Measurements from ENCODE around the gene DAAM1.

Gene DAAM1

DNA sequence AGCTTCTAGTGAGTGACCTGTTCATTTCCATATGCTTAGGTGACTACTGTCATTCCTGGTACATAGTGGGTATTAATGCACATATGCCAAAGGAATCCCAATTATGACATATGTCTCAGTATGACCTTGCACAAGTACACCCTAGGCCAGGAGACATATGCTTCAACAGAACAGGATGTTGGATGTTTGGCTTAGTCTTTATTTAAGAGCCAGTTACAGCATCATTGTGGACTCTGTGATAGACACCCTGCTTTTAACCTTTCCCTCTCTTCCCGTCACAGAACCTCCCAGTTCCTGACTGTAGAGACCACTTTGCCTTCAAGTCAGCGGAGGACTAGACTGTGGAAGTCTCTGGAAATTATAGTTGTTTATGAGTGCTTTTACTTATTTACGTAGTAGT lies 72.9 kb downstream of the DAAM1 start:
- TF ChIP-seq, protein P1, sequence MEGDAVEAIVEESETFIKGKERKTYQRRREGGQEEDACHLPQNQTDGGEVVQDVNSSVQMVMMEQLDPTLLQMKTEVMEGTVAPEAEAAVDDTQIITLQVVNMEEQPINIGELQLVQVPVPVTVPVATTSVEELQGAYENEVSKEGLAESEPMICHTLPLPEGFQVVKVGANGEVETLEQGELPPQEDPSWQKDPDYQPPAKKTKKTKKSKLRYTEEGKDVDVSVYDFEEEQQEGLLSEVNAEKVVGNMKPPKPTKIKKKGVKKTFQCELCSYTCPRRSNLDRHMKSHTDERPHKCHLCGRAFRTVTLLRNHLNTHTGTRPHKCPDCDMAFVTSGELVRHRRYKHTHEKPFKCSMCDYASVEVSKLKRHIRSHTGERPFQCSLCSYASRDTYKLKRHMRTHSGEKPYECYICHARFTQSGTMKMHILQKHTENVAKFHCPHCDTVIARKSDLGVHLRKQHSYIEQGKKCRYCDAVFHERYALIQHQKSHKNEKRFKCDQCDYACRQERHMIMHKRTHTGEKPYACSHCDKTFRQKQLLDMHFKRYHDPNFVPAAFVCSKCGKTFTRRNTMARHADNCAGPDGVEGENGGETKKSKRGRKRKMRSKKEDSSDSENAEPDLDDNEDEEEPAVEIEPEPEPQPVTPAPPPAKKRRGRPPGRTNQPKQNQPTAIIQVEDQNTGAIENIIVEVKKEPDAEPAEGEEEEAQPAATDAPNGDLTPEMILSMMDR (IDR thresholded peaks at IDR 0.05; ENCODE audit: unreplicated experiment in 3 of 3), result no peak
- Mint-ChIP-seq H3K27me3 (ENCODE audit: low read depth) (no peaks in the 10 kb centered on the region), H3K36me3 (ENCODE audit: low read depth) (peaks cover 45% of the 10 kb centered on the region), H3K4me1 (peaks cover 22% of the 10 kb centered on the region), H3K9me3 (no peaks in the 10 kb centered on the region), H3K4me3 (no peak overlapping the region), H3K27ac (no peak overlapping the region)

DNA sequence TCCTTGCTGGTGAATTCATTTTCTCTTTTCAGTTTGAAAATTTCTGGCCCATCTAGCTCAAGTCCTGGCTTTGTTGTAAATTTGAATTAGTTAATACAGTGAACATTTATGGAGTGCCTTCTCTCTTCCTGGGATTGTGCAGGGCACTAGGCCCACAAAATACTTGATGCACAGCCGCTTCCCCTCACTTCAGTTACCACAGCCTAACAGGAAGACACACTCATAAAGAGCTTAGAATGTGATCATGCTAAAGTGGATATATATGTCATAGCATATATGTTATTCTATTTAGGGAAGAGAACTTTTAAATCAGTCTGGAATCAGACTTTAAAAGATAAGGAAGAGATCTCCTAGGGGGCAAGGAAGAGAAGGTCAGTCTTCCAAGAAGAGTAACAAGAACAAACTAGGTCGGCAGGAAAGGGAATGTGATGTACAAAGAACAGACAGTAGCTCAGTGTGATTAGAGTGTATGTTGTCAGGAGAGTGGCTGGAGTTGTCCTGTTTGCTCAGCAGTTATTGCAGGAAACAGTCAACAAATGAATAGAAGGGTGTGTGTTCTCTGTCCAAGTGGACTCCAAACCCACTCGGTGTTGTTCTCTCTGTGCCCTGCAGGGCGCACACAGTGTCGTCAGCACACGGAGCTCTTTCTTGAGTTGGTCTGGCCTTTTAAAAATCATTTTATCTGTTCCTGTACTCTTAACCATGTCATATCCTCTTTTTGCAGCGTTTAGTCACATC lies 74.4 kb downstream of the DAAM1 start:
- peaks cover 6% of the 10 kb centered on the region for H3K4me1 Mint-ChIP-seq
- peak overlapping the region in 1 of 3 experiments; percentile 14 for H3K27ac Mint-ChIP-seq
- no peaks in the 10 kb centered on the region for H3K27me3 Mint-ChIP-seq (ENCODE audit: low read depth)
- H3K36me3 Mint-ChIP-seq (ENCODE audit: low read depth), result peaks cover 46% of the 10 kb centered on the region
- H3K9me3 Mint-ChIP-seq, result no peaks in the 10 kb centered on the region
- TF ChIP-seq, protein P1 (IDR thresholded peaks at IDR 0.05; ENCODE audit: unreplicated experiment in 3 of 3), result no peak
- H3K4me3 Mint-ChIP-seq, result no peak overlapping the region

- TF ChIP-seq, protein P1 (IDR thresholded peaks at IDR 0.05; ENCODE audit: unreplicated experiment in 3 of 3), result no peak
- Mint-ChIP-seq H3K27ac (no peak overlapping the region), H3K9me3 (no peaks in the 10 kb centered on the region), H3K36me3 (ENCODE audit: low read depth) (peaks cover 63% of the 10 kb centered on the region), H3K4me3 (no peak overlapping the region), H3K27me3 (ENCODE audit: low read depth) (no peaks in the 10 kb centered on the region), H3K4me1 (peaks cover 6% of the 10 kb centered on the region)
Observed at GRCh38 chr14:59265808-59266207, 77.3 kb downstream of the DAAM1 start.

GRCh38 chr14:59267046-59267445 lies 78.6 kb downstream of the DAAM1 start:
- H3K4me1 Mint-ChIP-seq, result peaks cover 6% of the 10 kb centered on the region
- no peaks in the 10 kb centered on the region for H3K9me3 Mint-ChIP-seq
- H3K27me3 Mint-ChIP-seq (ENCODE audit: low read depth), result no peaks in the 10 kb centered on the region
- H3K36me3 Mint-ChIP-seq (ENCODE audit: low read depth), result peaks cover 63% of the 10 kb centered on the region
- no peak overlapping the region for H3K4me3 Mint-ChIP-seq
- no peak overlapping the region for H3K27ac Mint-ChIP-seq
- TF ChIP-seq, protein P1 (IDR thresholded peaks at IDR 0.05; ENCODE audit: unreplicated experiment in 3 of 3), result no peak

GRCh38 chr14:59268011-59268410 lies 79.5 kb downstream of the DAAM1 start:
- Mint-ChIP-seq H3K4me1 (peaks cover 6% of the 10 kb centered on the region), H3K4me3 (no peak overlapping the region), H3K36me3 (ENCODE audit: low read depth) (peaks cover 58% of the 10 kb centered on the region), H3K27ac (no peak overlapping the region), H3K27me3 (ENCODE audit: low read depth) (no peaks in the 10 kb centered on the region), H3K9me3 (no peaks in the 10 kb centered on the region)
- TF ChIP-seq, protein P1 (IDR thresholded peaks at IDR 0.05; ENCODE audit: unreplicated experiment in 3 of 3), result no peak

GRCh38 chr14:59268858-59269257 lies 80.4 kb downstream of the DAAM1 start:
- Mint-ChIP-seq H3K4me3 (no peak overlapping the region), H3K27ac (no peak overlapping the region), H3K27me3 (ENCODE audit: low read depth) (no peaks in the 10 kb centered on the region), H3K4me1 (peaks cover 6% of the 10 kb centered on the region), H3K36me3 (ENCODE audit: low read depth) (peaks cover 51% of the 10 kb centered on the region), H3K9me3 (no peaks in the 10 kb centered on the region)
- TF ChIP-seq, protein P1 (IDR thresholded peaks at IDR 0.05; ENCODE audit: unreplicated experiment in 3 of 3), result no peak

Data from nephron (organoid).